GM21528 (cell line): Measurements from ENCODE around the gene VSIG10L2.
"Not testable (repeated sequence)": the region's sequence is repeated elsewhere in the genome, so short reads cannot be mapped to it uniquely, and the experiment has no call there.

Source experiments
- ATAC-seq: cut with Tn5 transposase; IDR thresholded peaks from one replicate; pipeline ENCODE4 v1.9.1; 2021; ENCODE audit warnings: mild to moderate bottlenecking, moderate library complexity; ENCODE audit not compliant: unreplicated experiment, low FRiP score

VSIG10L2 gene

GRCh38 chr11:125945797-125946520 lies at the start of gene VSIG10L2:
Gene VSIG10L2, plus strand, starts transcription at chr11:125946044. Its CDS starts 12 bp downstream, at chr11:125946056.
- no peak for ATAC-seq

DNA sequence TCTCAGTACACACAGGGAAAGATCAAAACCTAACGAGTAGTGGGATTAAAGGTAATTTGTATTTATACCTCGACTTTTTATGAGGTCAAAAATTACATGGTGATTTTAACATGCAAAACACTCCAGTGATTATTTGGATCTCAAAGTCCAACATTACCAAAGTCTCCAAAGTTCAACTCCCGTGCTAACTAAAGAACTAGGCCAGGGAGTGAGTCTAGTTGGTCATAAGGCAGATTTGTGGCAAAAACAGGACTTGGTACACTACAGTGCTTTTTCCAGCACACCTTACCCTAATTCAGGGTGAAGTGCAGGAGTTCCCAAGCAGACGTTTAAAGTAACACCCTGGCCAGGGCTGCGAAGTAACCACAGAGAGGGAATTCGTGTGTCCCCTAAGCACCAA lies 44.0 kb upstream of the VSIG10L2 start:
- ATAC-seq, result no peak

GRCh38 chr11:125902277-125902926 lies 43.4 kb upstream of the VSIG10L2 start:
- no peak for ATAC-seq

- ATAC-seq, result peak; percentile 98
Measured at GRCh38 chr11:125902927-125903710, 42.7 kb upstream of the VSIG10L2 start, which contains the start of gene PUS3. Gene PUS3, minus strand, starts transcription at chr11:125903206. Its CDS starts 6,922 bp downstream, at chr11:125896284.

GRCh38 chr11:125903711-125904659 lies 41.9 kb upstream of the VSIG10L2 start, which contains the start of gene DDX25:
Gene DDX25, plus strand, starts transcription at chr11:125904508. Its CDS starts 10 bp downstream, at chr11:125904518.
- ATAC-seq, result no peak

GRCh38 chr11:125904678-125905077 lies 41.2 kb upstream of the VSIG10L2 start:
- no peak for ATAC-seq

DNA sequence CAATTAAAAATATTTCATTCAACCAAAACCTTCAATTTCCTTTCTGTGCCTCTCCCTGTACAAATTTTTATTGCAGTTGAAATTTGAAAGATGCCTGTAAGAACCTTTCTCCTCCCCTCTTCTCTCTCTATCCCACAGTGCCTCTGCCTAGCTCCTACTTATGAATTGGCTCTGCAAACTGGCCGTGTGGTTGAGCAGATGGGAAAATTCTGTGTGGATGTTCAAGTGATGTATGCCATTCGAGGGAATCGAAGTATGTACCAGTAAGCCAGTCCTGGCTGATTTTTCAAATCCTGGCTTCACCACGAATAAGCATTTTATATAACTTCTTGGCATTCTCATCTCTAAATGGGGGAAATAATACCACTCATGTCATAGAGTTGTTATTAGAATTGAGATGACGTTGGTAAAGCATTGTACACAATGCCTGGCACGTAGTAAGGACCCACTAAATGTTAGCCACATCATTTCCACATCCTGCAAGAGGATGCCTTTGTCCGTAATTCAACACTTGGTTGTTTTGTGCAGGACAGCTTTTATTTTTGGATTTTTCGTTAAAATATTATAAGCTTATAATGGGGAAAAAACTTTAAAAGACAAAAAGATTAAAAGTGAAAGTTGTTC lies 35.5 kb upstream of the VSIG10L2 start:
- ATAC-seq, result no peak

DNA sequence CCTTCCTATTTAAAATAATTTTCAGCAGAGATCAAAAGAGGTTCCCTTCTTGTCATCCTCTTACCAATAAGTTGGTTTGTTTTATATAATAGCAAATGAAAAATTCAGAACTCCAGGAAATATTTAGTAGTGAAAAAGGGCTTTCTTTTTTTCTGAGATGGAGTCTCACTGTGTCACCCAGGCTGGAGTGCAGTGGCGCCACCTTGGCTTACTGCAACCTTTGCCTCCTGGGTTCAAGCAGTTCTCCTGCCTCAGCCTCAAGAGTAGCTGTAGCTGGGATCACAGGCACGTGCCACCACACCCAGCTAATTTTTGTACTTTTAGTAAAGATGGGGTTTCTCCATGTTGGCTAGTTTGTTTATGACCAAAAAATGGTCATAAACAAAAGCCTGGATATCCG lies 31.2 kb upstream of the VSIG10L2 start:
- not testable (repeated sequence) for ATAC-seq

- ATAC-seq, result no peak
Measured at GRCh38 chr11:125916683-125917347, 29.0 kb upstream of the VSIG10L2 start.

- ATAC-seq, result no peak
Measured at GRCh38 chr11:125918140-125918840, 27.6 kb upstream of the VSIG10L2 start.

DNA sequence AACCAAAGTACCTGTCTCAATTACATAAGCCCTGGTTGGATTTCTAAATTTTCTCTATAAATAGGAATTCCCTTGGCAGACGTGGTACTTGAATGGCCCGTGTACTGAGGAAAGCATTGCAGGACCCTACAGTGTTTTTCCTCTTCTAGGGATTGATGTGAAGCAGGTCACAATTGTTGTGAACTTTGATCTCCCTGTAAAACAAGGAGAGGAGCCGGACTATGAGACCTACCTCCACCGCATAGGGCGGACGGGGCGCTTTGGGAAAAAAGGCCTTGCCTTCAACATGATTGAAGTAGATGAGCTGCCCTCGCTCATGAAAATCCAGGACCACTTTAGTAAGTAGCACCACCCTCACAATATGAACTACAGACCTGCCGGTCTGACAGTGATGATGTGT lies 24.8 kb upstream of the VSIG10L2 start:
- ATAC-seq, result no peak

DNA sequence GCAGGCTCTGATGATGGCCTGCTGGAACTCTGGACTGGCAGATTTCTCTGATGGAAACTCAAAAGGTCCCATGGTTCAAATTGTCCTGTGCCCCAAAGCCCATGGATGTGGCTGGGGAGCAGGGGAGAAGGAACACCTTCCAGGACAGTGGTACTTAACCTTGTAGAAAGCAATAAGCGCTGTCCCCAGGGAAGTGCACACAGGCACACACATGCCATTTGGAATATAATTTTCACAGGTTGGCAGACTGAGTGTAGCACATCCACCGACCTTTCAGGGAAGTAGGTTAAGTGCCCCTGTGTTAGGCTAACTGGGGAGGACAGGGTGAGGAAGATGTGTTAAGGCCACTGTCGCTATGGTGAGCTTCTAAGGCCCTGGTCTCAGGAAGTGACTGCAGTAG lies 23.7 kb upstream of the VSIG10L2 start:
- ATAC-seq, result no peak

DNA sequence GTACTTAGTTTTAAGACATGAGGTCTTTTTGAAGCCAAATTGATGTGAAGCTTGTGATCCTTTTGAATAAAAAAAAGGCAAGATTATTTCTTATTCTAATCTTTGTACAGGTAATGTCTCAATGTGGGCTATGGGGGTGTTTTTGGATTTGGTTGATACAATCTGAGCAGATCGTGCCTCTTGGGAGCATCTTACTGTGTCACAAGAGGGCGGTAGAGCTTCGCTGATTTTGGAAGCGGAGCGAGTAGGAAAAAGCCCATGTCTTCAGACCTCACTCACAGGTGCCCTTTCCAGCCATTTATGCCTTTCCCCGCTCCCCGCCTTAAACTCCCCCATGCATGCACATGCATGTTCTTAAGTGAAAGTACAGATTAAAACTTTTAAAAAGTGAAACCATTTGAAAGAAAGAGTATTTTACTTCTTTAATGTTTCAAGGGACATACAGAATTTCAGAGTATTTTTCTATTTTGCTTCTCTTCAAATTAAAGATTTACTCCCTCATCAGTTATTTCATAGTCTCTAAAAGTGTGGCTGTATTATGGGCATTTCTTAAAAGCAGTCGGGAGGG lies 22.7 kb upstream of the VSIG10L2 start:
- peak; percentile 60 for ATAC-seq

DNA sequence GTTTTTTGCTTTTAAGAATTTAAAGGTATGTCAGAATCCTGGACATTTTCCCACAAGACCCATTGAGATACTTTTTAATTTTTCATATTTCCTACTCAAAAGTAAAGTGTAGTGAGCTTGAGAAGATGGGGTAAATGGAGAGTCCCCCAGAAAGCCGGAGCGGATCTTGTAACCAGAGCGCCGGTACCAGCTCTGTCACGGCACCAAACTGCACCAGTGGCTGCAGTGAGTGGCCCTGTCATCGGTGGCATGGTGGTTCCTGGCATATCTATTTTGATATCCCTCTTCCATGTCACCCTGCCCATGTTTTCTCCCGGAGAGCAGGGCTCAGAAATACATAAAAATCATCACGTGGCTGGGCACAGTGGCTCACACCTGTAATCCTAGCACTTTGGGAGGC lies 22.2 kb upstream of the VSIG10L2 start:
- no peak for ATAC-seq

DNA sequence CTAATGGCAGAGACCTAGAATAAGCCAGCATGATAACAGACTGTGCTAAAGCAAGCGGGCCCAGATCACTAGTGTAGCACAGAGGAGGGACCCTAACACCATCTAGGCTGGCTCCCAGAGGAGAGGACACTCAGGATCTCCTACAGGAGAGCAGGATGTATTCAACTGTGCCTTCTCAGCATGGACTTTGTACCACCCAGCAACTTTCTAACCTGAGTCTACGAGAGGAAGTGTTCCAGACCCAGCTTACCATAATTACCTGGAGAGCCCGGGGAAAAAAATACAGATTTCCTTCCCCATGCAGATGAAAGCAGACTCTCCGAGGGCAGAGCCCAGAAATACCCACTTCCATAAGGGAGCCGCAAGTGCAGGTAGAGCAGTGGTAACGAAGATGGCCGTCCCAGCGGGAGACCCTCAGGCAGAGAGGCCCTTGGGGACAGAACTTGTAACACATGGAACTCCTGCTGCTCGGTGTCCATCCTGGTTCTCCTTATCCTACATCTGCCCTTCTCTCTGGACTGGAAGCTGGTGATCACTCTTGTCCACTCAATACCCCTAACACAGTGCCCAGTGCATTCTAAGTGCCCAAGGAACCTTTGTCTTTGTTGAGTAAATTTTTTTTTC lies 21.3 kb upstream of the VSIG10L2 start:
- ATAC-seq, result no peak

DNA sequence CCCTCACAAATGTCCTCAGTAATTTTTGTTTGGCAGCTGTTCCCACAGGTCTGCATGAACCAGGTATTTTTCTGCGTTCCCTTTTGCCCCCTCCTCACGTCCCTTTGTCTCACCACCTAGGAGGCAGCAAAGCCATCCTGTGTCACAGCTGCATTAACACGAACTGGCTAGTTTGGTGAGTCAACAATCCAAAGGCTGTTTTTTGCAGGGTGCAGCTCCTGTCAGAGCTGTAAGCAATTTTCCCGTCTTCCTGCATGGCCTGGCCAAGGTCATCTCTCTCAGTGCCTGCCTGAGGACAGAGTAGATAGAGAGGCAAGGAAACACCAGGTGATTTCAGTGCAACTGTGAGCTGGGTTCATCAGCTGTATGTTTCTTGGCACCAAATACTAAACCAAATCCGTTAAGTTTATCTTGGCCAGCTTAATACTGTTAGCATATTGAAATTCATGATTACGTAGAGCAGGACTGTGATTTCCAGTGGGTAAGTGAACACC lies 20.6 kb upstream of the VSIG10L2 start:
- ATAC-seq, result no peak

- no peak for ATAC-seq
Measured at GRCh38 chr11:125925804-125926203, 20.0 kb upstream of the VSIG10L2 start.
